Measurements from ENCODE around the gene AUTS2. TPM values are rescaled to one million over a fixed set of nuclear protein-coding genes. Genes with fewer than 3 reads are reported as not detected.

Gene AUTS2
- total and polyA plus RNA-seq, 10 donors: 6.1 to 54.8 (median 29.1) TPM

DNA sequence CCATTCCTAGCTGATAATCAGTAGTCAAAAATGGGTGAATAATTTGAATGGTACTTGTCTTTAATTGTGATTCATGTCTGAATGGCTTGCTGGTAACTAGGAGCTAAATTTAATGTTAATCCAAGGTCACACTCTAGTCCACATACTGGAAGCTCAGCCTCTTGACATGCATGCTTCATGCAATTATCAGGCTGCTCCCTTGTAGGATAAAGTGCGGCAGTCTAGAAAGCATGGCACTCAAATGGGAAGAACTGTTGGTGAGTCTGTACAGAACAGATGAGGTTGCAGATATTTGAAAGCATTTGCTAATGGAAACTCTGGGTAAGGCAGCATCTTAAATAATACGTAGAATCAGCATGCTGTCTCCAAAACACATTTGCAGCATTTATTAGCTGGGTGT lies 499.4 kb downstream of the AUTS2 start:
- Histone ChIP-seq H3K4me3 (no peak overlapping the region), H3K27ac (no peak overlapping the region), H3K4me1 (peaks cover 0 to 5% (median 0%) of the 10 kb centered on the region in 6 donors), H3K9me3 (no peaks in the 10 kb centered on the region), H3K27me3 (replicated peaks in 1 of 7) (no peaks in the 10 kb centered on the region), H3K36me3 (no peaks in the 10 kb centered on the region)
- 62 to 84% (median 77%) methylated on average over 2 of the region's 2 CpGs for WGBS, 5 donors
- intact Hi-C loops (cut with DNase I; ENCODE audit: low total_unique reads): no loop called here
- DNase-seq: no peak
- TF ChIP-seq POLR2AphosphoS5 (IDR thresholded peaks at IDR 0.05): no peak
- no peak for TF ChIP-seq POLR2A (IDR thresholded peaks at IDR 0.05)
- TF ChIP-seq, protein P1, sequence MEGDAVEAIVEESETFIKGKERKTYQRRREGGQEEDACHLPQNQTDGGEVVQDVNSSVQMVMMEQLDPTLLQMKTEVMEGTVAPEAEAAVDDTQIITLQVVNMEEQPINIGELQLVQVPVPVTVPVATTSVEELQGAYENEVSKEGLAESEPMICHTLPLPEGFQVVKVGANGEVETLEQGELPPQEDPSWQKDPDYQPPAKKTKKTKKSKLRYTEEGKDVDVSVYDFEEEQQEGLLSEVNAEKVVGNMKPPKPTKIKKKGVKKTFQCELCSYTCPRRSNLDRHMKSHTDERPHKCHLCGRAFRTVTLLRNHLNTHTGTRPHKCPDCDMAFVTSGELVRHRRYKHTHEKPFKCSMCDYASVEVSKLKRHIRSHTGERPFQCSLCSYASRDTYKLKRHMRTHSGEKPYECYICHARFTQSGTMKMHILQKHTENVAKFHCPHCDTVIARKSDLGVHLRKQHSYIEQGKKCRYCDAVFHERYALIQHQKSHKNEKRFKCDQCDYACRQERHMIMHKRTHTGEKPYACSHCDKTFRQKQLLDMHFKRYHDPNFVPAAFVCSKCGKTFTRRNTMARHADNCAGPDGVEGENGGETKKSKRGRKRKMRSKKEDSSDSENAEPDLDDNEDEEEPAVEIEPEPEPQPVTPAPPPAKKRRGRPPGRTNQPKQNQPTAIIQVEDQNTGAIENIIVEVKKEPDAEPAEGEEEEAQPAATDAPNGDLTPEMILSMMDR (IDR thresholded peaks at IDR 0.05 in 8 of 11, conservative IDR thresholded peaks at IDR 0.05 in 3 of 11): no peak

GRCh38 chr7:70098133-70098561 lies 499.9 kb downstream of the AUTS2 start:
- H3K27ac ChIP-seq: no peak overlapping the region
- H3K9me3 ChIP-seq: no peaks in the 10 kb centered on the region
- no peaks in the 10 kb centered on the region for H3K27me3 ChIP-seq (replicated peaks in 1 of 7)
- no peaks in the 10 kb centered on the region for H3K36me3 ChIP-seq
- intact Hi-C loops (cut with DNase I; ENCODE audit: low total_unique reads): no loop called here
- H3K4me1 ChIP-seq: peaks cover 0 to 5% (median 0%) of the 10 kb centered on the region in 6 donors
- TF ChIP-seq POLR2A (IDR thresholded peaks at IDR 0.05) (no peak), POLR2AphosphoS5 (IDR thresholded peaks at IDR 0.05) (no peak)
- TF ChIP-seq, protein P1 (IDR thresholded peaks at IDR 0.05 in 8 of 11, conservative IDR thresholded peaks at IDR 0.05 in 3 of 11): no peak
- H3K4me3 ChIP-seq: no peak overlapping the region
- WGBS, 5 donors: 47 to 58% (median 48%) methylated on average over 3 of the region's 3 CpGs
- DNase-seq: no peak

- 78 to 91% (median 83%) methylated on average over 7 of the region's 7 CpGs for WGBS, 5 donors
- H3K4me3 ChIP-seq: no peak overlapping the region
- no peaks in the 10 kb centered on the region for H3K36me3 ChIP-seq
- no peak for TF ChIP-seq POLR2AphosphoS5 (IDR thresholded peaks at IDR 0.05)
- no peak for TF ChIP-seq POLR2A (IDR thresholded peaks at IDR 0.05)
- TF ChIP-seq, protein P1 (IDR thresholded peaks at IDR 0.05 in 8 of 11, conservative IDR thresholded peaks at IDR 0.05 in 3 of 11): no peak
- H3K27ac ChIP-seq: no peak overlapping the region
- DNase-seq: no peak
- no peaks in the 10 kb centered on the region for H3K27me3 ChIP-seq (replicated peaks in 1 of 7)
- intact Hi-C loops (cut with DNase I; ENCODE audit: low total_unique reads): no loop called here
- peaks cover 0 to 5% (median 0%) of the 10 kb centered on the region in 6 donors for H3K4me1 ChIP-seq
- no peaks in the 10 kb centered on the region for H3K9me3 ChIP-seq
These were observed 500.8 kb downstream of the AUTS2 start for GRCh38 chr7:70098905-70099672.

- Histone ChIP-seq H3K36me3 (no peaks in the 10 kb centered on the region), H3K4me1 (no peaks in the 10 kb centered on the region), H3K9me3 (no peaks in the 10 kb centered on the region), H3K4me3 (no peak overlapping the region), H3K27me3 (replicated peaks in 1 of 7) (no peaks in the 10 kb centered on the region), H3K27ac (no peak overlapping the region)
- no peak for TF ChIP-seq POLR2A (IDR thresholded peaks at IDR 0.05)
- TF ChIP-seq POLR2AphosphoS5 (IDR thresholded peaks at IDR 0.05): no peak
- TF ChIP-seq, protein P1 (IDR thresholded peaks at IDR 0.05 in 8 of 11, conservative IDR thresholded peaks at IDR 0.05 in 3 of 11): no peak
- intact Hi-C loops (cut with DNase I; ENCODE audit: low total_unique reads): no loop called here
- WGBS, 5 donors: 92 to 100% (median 93%) methylated on average over 1 of the region's 1 CpG
- no peak for DNase-seq
These were observed 506.0 kb downstream of the AUTS2 start for GRCh38 chr7:70104243-70104642.

All from spleen (tissue), 11 donors.